VCaP (cell line): ENCODE results near the gene HMGCS2.

ENCODE experiments used
- H3K27ac ChIP-seq: fragments of 450-650 bp; 2 replicates; pipeline ENCODE4 v1.5.1; 2017
- CTCF ChIP-seq: fragments of 450-650 bp; conservative IDR thresholded peaks from 2 replicates; pipeline ENCODE4 v1.5.1; 2017; ENCODE audit warnings: mild to moderate bottlenecking, moderate library complexity

The HMGCS2 gene

DNA sequence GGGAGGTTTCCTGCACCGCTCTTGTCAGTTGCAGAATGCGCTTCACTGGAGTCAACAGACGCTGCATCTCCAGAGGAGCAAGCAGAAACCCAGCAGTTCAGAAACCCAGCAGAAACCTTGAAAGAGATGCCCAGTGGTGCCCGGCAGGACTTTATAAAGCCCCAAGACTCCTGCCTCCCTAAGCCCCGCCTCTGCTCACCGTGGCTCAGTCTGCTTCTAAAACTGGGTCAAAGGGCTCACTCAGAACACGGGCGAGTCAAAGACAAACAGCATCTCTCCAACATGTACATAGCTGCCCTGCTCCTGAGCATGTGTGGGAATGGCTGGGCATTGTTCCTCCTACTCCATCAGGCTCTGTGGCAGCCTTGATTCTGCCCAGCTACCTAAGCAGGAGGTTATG is at the start of gene HMGCS2:
Gene HMGCS2, minus strand, starts transcription at position 128 of the 400 bp plus-strand sequence. Its CDS starts 61 bp downstream, at position 67.
- peak within 1 kb of the TSS; percentile 90 for H3K27ac ChIP-seq
- no peak for TF ChIP-seq CTCF

DNA sequence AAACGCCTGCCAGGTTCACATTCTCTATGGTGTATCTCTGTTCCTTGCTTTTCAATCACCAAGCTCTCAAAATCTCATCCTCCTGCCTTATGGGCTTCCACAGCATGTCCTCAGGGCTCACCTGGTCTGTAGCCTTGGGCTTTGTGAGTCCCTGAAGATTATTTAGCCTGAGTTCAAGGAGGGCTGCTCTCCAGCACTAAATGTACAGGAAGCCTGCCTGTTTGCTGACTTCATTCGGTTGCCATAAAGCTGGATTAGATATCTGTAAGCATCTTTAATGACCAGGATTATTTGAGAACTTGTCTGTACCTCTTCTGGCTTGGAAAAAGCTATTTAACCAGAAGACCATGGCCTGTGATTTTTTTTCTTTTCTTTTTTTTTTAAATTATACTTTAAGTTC is 49.5 kb upstream of the HMGCS2 start:
- no peak overlapping the region for H3K27ac ChIP-seq
- TF ChIP-seq CTCF, result no peak

GRCh38 chr1:119816407-119816806 is 47.7 kb upstream of the HMGCS2 start:
- H3K27ac ChIP-seq, result no peak overlapping the region
- TF ChIP-seq CTCF, result no peak

GRCh38 chr1:119815928-119816327 is 47.2 kb upstream of the HMGCS2 start:
- TF ChIP-seq CTCF, result no peak
- H3K27ac ChIP-seq, result no peak overlapping the region

DNA sequence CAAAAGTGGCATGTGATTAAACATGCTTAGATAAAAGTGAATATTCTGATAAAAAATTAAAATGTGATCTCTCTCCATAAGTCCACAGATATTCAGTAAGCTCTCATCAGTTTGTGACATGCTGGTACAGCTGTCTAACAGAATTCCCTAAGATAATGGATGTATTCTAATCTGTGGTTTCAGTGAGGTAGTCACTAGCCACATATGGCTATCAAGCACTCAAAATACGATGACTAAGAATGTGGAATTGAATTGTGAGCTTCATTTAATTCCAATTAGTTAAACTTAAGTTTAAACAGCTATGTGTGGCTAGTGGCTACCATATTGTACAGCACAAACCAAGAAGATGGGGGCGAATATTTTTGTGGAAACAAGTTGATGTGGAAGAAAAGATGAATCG is 46.7 kb upstream of the HMGCS2 start:
- TF ChIP-seq CTCF, result no peak
- no peak overlapping the region for H3K27ac ChIP-seq

- H3K27ac ChIP-seq, result no peak overlapping the region
- TF ChIP-seq CTCF, result no peak
These were observed 45.6 kb upstream of the HMGCS2 start for GRCh38 chr1:119814288-119814687.

DNA sequence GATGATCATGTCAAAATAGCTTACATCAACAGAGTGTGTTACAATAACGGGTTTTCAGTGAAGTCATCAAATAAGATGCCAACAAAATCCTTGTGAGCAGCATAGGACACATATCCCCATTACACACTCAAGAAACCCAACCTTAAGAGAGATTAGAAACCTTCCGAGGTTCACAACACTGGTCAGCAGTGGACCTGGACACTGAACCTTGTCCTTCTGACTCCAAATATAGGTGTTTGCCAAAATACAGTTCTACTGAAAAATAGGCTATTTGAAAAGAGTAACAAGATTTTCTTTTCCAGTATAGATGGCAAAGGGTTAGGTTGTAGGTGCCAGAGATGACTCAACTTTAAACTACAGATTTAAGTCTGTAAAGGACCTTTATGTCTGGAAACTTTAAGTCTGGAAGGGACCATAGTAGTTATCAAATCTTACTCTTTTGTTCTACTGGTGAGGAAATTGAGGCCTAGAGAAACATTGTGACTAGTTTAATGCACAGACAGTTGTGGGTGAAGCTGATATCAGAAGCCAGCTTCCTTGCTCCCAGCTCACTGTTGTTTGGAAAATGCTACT is 43.4 kb upstream of the HMGCS2 start:
- no peak overlapping the region for H3K27ac ChIP-seq
- TF ChIP-seq CTCF, result no peak
